ENCODE measurements around the gene SLC9A5. TPM values are rescaled to one million over a fixed set of nuclear protein-coding genes. Genes with fewer than 3 reads are reported as not detected.

The SLC9A5 gene
- total RNA-seq, 1 experiment from 2014 or later = 5.6 TPM

DNA sequence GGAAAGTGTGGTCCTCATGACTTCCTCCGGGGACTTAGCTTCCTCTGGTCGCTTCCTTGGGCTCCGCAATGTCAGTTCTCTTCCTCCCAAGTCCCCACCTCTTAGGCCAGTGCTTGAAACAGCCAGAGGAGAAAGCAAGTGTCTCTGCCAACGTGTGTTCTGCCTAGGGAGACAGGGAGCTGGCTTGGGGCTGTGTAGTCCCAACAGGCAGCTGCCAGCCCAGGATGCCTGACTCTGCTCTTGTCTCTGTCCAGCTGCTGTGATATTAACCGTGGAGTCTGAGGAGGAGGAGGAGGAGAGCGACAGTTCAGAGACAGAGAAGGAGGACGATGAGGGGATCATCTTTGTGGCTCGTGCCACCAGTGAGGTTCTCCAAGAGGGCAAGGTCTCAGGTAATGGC, 17.1 kb downstream of the SLC9A5 start:
- intact Hi-C loops (cut with micrococcal nuclease) = no loop called here
- H3K4me1 ChIP-seq (ENCODE audit: control insufficient read depth in 1 of 2, insufficient read depth in 2 of 2, low read length in 2 of 2) = peaks cover 27 to 40% of the 10 kb centered on the region in 2 experiments
- DNase-seq (ENCODE audit: low read depth, low spot score) (no peak), ATAC-seq (no peak)
- no peak overlapping the region for H3K27ac ChIP-seq (ENCODE audit: low read depth, low read length)
- ChIA-PET CTCF (no interaction called here), POLR2A (no interaction called here), RAD21 (ENCODE audit: low non-redundant PET in 1 of 2, low total read pairs in 2 of 2, uncharacterized antibody in 2 of 2, unreplicated experiment in 2 of 2) (no interaction called here)
- no peak overlapping the region for H2AFZ ChIP-seq (ENCODE audit: low read depth, low read length, poor library complexity, severe bottlenecking)
- H3K4me3 ChIP-seq (replicated peaks in 1 of 2; ENCODE audit: low read depth in 1 of 2, low read length in 2 of 2) = no peak overlapping the region
- H3K9me3 ChIP-seq (ENCODE audit: control insufficient read depth in 1 of 2, insufficient read depth in 1 of 2, low read depth in 1 of 2, low read length in 2 of 2) = no peaks in the 10 kb centered on the region
- no peaks in the 10 kb centered on the region for H3K79me2 ChIP-seq (ENCODE audit: insufficient read depth, low read length)
- TF ChIP-seq YY1 (IDR thresholded peaks at IDR 0.05; ENCODE audit: extremely low read depth, insufficient replicate concordance, low read depth, low read length) (no peak), POLR2A (IDR thresholded peaks at IDR 0.05; ENCODE audit: borderline replicate concordance, extremely low read depth, insufficient read depth, insufficient read length) (no peak), FOSL1 (IDR thresholded peaks at IDR 0.05; ENCODE audit: low read depth) (no peak), ELF1 (IDR thresholded peaks at IDR 0.05; ENCODE audit: borderline replicate concordance, low read depth) (no peak), EGR1 (IDR thresholded peaks at IDR 0.05; ENCODE audit: low read depth) (no peak), SRF (IDR thresholded peaks at IDR 0.05; ENCODE audit: low read depth) (no peak), CBX3 (IDR thresholded peaks at IDR 0.05; ENCODE audit: low read depth) (no peak), POLR2AphosphoS5 (IDR thresholded peaks at IDR 0.05; ENCODE audit: low read depth, low read length) (no peak), SIN3A (IDR thresholded peaks at IDR 0.05; ENCODE audit: low read depth) (no peak), JUND (IDR thresholded peaks at IDR 0.05) (no peak), RAD21 (IDR thresholded peaks at IDR 0.05; ENCODE audit: low read depth) (no peak), CEBPB (IDR thresholded peaks at IDR 0.05; ENCODE audit: low read depth) (no peak)
- TF ChIP-seq, protein P1, sequence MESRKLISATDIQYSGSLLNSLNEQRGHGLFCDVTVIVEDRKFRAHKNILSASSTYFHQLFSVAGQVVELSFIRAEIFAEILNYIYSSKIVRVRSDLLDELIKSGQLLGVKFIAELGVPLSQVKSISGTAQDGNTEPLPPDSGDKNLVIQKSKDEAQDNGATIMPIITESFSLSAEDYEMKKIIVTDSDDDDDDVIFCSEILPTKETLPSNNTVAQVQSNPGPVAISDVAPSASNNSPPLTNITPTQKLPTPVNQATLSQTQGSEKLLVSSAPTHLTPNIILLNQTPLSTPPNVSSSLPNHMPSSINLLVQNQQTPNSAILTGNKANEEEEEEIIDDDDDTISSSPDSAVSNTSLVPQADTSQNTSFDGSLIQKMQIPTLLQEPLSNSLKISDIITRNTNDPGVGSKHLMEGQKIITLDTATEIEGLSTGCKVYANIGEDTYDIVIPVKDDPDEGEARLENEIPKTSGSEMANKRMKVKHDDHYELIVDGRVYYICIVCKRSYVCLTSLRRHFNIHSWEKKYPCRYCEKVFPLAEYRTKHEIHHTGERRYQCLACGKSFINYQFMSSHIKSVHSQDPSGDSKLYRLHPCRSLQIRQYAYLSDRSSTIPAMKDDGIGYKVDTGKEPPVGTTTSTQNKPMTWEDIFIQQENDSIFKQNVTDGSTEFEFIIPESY (IDR thresholded peaks at IDR 0.05; ENCODE audit: extremely low read depth, insufficient replicate concordance, low read length) = no peak
- TF ChIP-seq, protein P2, sequence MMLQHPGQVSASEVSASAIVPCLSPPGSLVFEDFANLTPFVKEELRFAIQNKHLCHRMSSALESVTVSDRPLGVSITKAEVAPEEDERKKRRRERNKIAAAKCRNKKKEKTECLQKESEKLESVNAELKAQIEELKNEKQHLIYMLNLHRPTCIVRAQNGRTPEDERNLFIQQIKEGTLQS (IDR thresholded peaks at IDR 0.05) = no peak
- H3K9me2 ChIP-seq (ENCODE audit: insufficient read depth) = no peaks in the 10 kb centered on the region
- H3K9ac ChIP-seq (ENCODE audit: low read length) = no peak overlapping the region
- H3K4me2 ChIP-seq (ENCODE audit: low read length) = no peak overlapping the region
- no peaks in the 10 kb centered on the region for H3K36me3 ChIP-seq (ENCODE audit: control insufficient read depth in 1 of 2, insufficient read depth in 2 of 2, low read length in 2 of 2)
- H3K27me3 ChIP-seq (ENCODE audit: insufficient read depth, low read length) = no peaks in the 10 kb centered on the region
- H4K20me1 ChIP-seq (ENCODE audit: insufficient read depth) = no peaks in the 10 kb centered on the region
- BruUV-seq (replicated peaks) = no TSS peak

All from HCT116 (cell line).